Measurements from ENCODE around the gene AZU1.

The AZU1 gene, protein sequence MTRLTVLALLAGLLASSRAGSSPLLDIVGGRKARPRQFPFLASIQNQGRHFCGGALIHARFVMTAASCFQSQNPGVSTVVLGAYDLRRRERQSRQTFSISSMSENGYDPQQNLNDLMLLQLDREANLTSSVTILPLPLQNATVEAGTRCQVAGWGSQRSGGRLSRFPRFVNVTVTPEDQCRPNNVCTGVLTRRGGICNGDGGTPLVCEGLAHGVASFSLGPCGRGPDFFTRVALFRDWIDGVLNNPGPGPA

DNA sequence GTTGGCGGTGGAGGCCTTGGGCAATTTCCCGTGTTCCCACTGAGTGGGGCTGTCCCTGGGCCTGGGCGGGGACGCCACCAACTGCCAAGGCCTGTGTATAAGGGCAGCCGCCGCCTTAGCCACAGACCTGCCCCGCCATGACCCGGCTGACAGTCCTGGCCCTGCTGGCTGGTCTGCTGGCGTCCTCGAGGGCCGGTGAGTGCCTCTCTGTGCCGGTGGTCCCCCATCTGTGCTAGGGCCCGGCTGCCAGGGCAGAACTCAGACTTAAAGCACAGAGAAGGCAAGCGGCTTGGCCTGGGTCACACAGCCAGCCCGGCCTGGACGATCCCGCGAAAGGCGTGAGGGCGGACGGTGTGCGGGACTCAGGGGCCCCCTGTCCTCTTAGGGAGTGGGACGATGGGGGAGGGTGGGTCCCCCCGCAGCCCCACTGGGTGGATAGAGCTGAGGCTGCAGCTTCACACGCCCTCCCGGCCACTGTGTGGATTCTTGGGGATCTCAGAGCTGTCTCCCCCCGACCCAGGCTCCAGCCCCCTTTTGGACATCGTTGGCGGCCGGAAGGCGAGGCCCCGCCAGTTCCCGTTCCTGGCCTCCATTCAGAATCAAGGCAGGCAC is at the start of gene AZU1:
TSS of gene AZU1 (plus strand) at position 128 of the 612 bp plus-strand sequence. CDS start at position 138, 10 bp downstream.
- no peak for FAIRE-seq

DNA sequence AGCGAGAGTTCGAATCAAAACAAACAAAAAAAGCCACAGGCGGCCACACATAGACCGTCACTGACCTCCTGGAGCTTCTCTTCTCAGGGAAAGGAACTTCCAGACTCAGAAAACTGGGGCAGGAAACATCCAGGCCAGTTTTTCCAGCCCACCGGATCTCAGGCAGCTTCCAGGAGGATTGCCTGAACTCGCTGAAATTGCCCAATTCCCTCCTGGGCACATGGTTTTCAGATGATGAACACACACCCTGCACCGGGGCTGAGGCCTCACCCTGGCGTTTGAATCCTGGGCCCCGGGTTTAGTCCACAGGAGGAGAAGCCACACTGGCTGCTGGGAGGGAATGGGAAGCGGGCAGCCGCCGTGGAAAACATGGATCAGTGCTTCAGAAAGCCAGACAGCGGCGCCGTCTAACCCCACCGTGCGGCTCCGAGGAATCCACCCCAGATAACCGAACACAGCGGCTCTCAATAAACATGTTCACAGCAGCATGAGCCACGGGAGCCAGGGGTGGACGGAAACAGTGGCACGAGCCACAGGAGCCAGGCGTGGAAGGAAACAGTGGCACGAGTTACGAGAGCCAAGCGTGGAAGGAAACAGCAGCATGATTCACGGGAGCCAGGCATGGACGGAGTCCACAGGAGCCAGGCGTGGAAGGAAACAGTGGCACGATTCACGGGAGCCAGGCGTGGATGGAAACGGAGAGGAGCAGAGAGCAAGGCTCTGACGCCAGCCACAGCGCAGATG is 48.6 kb upstream of the AZU1 start:
- no peak for FAIRE-seq

DNA sequence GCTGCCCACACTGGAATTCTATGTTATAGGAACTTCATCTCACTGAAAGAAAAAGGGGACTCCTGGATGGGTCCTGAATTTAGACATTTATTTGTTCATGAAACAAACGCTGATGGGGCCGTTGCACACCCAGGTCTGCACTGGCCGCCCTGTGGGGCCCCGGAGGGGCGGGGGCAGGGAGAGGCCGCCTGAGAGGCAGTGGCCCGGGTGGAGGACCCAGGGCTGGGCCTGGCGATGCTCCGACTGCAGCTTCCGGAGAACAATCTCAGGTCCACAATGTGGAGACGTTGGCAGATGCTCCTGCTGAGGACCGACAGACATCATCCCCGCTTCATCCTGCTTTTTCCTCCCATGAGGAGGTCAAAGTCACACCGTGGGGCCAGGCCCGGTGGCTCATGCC is 46.7 kb upstream of the AZU1 start:
- FAIRE-seq = no peak

DNA sequence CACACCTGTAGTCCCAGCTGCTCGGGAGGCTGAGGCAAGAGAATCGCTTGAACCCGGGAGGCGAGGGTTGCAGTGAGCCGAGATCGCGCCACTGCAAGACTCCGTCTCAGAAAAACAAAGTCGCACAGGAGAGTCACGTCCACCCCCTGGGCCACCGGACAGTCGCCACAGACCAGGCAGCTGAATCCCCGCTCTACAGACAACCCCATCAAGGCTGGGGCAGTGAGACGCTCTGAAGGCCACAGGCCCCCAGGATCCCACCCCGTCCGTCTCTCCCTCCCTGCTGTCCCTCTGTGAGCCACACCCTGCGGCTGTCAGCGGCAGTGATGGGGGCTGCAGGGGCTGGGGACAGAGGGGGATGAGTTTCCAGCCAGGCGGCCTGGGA is 45.8 kb upstream of the AZU1 start:
- no peak for FAIRE-seq

DNA sequence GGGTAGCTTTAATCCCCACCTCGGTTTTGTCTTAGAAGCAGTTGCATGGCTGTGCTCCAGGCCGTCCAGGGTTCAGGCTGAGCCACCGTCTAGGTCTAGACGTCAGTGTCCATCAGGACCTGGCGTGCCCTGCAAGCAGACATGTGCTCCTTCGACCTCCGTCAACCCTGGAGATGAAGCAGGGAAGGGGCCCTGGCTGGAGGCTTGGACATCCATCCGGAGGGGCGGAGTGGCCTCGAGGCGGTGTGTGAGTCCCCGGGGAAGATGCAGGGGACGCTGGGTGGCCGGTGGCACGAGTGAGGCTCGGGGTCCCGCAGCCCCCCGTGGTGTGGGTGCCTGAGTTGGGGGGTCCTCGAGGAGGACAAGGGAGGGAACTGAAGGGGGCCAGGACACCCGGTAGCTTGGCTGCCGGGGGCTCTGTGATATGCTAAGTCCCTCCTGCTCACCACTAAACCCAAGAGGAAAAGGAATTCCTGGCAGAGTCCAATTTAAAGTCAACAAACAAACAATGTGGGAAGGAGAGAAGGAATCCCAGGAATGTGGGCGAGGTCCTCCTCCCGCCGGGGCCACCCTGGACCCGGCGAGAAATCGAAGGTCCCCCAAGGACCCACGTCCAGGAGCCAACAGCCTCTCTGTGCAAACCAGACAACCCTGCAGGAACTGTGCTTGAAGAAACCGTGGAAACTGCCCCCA is 45.3 kb upstream of the AZU1 start:
- no peak for FAIRE-seq

DNA sequence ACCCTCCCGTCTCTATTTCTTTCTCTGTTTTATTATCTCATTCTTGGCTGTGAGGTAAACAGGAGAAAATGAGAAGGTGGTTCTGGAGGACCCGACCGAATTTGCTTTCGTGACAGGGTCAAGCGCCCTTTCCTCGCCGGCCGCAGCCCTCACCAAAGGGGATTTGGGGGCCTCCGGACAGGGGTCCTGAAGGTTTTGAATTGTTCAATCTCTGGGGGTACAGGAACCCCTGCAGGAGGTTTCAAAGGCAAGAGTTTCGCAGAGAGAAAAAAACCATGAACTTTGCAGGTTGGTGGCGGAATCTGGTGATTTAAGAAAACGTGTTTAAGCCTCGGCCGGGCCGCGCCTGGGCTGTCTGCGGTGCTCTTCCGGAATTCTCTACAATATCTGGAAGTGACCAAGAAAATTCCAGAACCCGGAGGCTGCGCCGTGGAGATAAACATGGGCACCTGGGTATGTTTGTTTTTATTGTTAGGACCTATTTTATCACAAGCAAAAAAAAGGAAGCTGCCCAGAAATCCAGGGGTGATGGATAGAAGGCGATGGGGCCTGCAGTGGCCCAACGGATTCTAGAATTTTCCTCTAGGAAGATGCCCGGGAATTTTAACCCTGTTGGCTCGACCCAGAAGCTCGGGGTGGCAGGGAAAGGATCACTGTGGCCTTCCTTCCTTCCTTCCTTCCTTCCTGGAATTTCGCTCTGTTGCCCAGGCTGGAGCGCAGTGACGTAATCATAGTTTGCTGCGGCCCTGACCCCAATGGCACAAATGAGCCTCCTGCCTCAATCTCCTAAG is 44.6 kb upstream of the AZU1 start:
- no peak for FAIRE-seq

DNA sequence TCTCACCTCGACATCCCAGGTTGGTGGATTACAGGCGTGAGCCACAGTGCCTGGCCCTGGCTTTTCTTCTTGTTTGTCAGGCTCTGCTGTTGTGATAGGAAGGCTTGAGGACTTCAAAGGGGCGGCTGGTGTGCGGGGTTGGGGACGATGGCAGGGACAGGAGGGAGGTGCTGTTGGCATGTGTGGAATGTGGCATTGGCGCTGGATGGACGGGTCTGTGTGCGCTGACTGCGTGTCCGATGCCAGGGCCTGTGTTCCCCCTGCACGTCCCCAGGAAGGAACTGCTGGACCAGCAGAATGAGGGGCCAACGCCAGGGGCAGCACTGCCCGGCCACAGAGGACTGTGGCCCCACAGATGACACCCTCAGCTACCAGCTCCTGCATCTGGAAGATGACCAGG is 43.1 kb upstream of the AZU1 start:
- no peak for FAIRE-seq

DNA sequence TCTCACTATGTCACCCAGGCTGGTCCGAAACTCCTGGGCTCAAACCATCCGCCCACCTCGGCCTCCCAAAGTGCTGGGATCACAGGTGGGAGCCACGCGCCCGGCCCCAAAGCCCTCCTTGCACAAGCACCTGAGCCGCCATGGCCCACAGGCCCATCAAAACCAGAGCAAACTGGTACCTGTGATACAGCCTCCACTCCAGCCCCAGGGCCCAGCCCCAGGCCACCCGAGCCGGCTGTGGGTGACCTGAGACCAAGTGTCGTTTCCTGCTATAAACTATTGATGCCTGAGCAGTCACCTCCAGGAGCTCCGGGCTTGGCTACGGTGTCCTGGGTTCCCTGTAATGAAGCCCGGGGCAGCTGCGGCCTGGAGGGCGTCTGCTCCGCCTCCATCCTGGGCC is 40.1 kb upstream of the AZU1 start:
- no peak for FAIRE-seq

DNA sequence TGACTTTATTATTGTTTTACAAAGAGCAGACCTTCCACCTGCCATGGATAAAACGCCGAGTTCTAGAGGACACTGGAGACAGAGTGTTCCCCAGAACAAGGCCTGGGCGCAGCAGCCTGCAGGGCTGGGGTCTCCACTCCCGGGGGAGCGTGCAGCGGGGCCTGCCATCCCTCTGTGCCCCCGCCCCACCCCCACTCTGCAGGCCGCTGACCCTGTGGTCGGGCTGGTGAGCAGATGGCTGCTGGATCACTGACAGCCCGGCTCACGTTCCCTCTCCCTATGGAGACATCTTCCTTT is 39.0 kb upstream of the AZU1 start:
- no peak for FAIRE-seq

DNA sequence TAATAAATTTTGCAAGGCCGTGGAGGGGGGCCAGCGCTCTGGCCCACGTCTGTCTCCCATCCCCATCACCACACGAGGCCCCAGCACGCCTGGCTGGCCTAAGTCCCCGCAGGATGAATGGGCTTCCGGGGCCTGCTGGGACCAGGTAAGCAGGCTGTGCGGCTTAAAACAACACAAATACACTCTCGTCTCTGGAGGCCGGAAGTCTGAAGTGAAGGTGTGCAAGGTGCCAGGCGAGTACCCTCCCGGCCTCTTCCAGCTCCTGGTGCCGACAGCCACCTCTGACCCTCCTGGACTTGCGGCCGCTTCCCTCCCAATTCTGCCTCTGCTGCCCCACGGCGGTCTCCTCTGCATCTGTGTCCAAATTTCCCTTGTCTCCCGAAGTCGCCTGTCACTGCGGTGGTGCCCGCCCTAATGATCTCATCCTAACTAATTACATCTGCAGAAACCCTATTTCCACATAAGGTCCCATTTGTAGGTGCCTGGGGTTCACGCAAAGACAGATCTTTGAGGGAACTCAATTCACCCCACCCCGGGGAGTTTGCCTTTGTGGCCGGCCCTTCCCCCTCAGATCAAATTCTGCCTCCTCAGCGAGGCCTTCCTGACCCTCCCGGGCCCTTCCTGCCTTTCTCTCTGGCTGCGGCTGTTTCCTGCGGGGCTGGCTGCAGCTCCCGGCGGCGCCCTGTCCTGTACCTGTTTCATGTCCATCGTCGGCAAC is 38.5 kb upstream of the AZU1 start:
- no peak for FAIRE-seq

DNA sequence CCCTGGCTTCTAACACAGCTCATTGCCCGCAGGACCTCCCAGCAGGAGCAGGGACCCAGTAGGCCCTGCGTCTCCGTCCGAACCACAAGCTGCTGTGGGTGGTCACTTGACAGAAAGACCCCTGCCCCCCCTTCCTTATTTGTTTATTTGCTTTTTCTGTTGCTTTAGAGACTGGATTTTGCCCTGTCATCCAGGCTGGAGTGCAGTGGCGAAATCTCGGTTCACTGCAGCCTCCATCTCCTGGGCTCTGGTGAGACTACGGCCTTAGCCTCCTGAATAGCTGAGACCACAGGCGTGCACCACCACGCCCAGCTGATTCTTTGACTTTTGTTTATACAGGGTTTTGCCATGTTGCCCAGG is 38.0 kb upstream of the AZU1 start:
- no peak for FAIRE-seq

DNA sequence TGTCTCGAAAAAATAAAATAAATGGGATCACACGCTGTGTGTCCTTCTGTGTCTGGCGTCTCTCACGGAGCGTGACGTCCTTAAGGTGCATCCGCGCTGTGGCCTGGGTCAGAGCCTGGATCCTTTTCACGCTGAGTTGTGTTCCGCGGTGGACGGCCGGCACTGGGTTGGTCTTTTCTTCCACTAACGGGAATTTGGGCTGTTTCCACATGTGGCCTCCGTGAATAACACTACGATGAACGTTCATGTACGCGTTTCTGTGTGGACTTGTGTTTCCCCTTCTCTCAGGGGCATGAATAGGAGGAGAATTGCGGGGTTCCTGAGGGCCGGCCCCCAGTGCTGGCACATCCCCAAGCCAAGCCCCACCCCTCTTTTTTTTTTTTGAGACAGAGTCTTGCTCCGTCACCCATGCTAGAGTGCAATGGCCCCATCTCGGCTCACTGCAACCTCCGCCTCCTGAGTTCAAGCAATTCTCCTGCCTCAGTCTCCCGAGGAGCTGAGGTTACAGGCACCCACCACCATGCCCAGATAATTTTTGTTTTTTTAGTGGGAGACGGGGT is 36.5 kb upstream of the AZU1 start:
- FAIRE-seq = no peak

DNA sequence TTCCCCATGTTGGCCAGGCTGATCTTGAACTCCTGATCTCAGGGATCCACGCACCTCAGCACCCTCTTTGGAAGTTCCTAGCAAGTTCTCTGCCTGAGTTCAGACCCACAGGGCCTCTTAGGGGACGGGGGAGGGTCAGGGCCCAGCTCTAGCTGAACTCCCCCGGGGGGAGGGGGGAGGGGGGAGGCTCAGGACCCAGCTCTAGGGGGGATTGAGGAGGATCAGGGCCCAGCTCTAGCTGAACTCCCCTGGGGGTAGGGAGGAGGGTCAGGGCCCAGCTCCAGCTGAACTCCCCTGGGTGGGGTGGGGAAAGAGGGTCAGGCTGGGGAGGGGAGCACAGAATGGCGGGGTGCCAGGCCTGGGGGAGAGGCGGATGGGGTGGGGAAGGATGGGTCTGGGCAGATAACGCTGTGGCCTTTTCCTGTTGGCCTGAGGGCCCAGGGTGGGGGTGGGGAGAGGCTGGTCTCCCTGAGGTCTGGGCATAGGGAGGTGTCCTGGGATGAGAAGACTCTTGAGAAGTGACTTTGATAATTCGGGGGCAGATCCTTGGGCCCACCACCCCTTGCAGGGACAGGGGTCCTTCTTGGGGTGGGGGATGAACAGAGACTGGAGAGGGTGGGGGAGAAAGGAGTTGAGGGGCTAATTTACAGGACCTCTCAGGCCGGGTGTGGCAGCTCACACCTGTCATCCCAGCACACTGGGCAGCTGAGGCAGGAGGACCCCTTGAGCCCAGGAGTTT is 35.9 kb upstream of the AZU1 start:
- no peak for FAIRE-seq

DNA sequence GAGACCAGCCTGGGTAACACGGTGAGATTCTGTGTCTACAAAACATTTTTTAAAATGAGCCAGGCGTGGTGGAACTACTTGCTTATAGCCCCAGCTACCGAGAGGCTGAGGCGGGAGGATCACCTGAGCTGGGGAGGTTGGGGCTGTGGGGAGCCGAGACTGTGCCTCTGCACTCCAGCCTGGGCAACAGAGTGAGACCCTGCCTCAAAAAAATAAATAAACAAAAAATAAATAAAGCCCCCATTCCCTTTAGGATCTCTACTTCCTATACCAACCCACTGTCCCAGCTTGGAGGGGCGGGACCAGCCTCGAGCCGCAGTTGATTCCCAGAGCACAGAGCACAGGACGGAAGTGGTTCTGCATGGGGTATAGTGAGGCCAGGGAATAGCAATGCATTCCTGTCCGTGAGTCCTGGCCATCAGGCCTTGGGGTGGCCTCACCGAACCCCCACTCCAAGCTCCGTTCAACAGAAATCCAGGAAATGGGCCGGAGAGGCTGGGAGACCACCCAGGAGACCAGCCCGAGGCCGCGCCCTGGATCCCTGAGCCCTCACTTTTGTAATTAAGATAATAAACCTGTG is 35.2 kb upstream of the AZU1 start:
- no peak for FAIRE-seq

DNA sequence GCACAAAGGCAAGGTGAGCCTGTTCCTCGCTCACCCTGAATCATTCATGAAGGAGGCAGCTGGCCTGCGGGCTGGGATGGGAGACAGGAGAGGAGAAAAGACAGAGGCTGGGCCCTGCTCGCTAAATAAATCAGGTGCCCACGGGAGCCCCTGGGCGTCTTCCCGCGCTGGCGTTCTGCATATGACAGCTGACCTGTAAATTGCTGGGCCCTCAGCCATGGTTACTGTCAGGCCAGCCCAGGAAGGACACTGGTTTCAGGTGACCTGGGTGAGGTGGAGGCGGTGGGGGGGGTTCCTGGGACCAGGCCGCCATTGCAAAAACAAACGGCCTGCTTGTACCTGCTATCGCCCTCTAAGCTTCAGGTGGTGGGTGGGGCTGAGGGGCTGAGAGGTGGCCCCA is 33.8 kb upstream of the AZU1 start:
- no peak for FAIRE-seq

DNA sequence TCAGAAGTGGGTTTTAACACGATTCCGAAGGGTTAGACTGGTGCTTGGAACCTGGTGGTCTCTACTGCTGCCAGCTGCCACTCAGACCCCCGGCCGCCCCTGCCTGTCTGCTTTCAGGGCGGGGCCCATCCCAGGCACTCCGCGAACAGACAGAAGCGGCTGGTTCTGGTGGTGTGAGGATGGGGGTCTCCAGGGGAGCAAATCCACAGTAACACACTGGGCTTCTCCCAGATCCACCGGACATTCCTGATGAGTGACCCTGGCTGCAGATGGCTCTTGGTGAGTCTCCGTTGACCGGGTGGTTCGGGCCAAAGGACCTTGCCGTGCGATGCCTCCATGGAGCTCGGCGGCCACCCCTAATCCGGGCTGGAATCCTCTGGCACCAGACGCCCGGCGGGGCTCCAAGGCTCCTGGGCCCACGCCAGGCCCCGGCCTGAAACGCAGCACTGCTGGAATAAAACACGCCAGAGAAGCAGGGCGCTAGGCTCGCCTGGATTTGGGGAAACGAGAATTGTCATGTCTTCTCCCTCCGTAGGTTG is 32.5 kb upstream of the AZU1 start:
- no peak for FAIRE-seq

DNA sequence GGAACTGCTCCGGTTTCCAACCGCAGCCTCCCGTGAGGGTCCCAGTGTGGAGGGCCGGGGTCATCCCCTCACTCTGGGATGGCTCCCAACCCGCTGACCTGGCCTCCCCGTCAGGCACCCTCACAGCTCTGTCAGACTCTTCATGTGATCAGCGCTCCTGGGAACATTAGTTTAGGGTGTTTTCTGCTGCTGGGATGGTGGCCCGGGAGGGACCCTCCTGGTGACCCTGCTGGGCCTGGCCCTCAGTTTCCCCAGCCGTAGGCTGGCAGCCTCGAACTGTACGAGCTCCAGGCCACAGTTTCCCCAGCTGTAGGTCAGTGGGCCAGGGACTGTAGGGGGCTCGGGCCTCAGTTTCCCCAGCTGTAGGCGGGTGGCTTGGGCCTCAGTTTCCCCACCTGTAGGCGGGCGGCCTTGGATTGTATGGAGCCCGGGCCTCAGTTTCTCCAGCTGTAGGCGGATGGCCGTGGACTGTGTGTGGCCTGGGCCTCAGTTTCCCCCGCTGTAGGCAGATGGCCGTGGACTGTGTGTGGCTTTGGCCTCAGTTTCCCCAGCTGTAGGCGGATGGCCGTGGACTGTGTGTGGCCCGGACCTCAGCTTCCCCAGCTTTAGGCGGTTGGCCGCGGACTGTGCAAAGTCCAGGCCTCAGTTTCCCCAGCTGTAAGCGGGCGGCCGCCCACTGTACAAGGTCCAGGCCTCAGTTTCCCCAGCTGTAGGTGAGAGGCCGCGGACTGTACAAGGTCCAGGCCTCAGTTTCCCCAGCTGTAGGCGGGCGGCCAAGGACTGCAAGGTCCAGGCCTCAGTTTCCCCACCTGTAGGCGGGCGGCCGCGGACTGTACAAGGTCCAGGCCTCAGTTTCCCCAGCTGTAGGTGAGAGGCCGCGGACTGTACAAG is 31.7 kb upstream of the AZU1 start:
- FAIRE-seq = no peak

DNA sequence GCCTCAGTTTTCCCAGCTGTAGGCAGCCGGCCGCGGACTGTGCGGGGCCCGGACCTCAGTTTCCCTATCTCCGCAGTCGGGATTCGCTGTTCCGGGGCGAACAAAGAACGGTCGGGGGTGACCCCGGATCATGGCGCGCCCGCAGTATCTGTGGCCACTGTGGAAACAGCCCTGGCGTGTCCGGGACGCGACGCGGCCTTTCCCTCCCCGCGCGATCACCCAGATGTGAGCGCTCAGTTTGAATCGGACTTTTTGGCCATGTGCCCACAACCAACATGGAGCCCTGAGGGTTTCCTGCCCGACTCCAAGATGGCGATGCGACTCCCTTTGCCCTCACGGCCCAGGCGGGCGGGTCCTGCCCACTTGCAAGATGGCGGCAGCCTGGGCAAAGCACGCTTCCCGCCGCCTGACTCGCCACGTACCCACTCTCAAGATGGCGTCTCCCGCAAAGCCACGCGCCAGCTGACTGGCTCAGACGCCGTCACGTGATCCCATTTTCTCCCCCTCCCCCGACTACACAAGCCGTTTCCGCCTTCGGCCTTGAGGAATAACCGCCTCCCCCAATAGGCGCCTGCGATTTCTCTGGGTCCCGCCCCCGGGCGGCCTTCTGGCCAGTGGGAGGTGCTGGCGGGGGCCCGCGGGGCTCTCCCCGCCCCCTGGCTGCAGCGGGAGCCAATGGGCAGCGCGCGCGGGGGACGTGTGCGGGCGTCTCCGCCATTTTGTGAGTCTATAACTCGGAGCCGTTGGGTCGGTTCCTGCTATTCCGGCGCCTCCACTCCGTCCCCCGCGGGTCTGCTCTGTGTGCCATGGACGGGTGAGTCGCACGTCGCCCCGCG is 30.7 kb upstream of the AZU1 start, which contains the start of gene PTBP1:
TSS of gene PTBP1 (plus strand) at position 761 of the 836 bp plus-strand sequence. CDS start at position 807, 46 bp downstream.
- peak; percentile 94 for FAIRE-seq

Measured in islet of Langerhans (tissue), 1 donor.